ENCODE results near the gene CTCFL.

The CTCFL gene

GRCh38 chr20:57559658-57560553 is 35.0 kb upstream of the CTCFL start:
- no peak for DNase-seq

- DNase-seq, result no peak
These were observed 34.3 kb upstream of the CTCFL start for GRCh38 chr20:57559289-57559634.

GRCh38 chr20:57558614-57559288 is 33.8 kb upstream of the CTCFL start:
- DNase-seq, result no peak

- no peak for DNase-seq
These were observed 33.1 kb upstream of the CTCFL start for GRCh38 chr20:57557926-57558613.

- no peak for DNase-seq
These were observed 32.0 kb upstream of the CTCFL start for GRCh38 chr20:57556980-57557274.

- no peak for DNase-seq
These were observed 30.7 kb upstream of the CTCFL start for GRCh38 chr20:57555457-57556184.

GRCh38 chr20:57553376-57554018 is 28.6 kb upstream of the CTCFL start:
- DNase-seq, result no peak

- DNase-seq, result no peak
These were observed 27.5 kb upstream of the CTCFL start for GRCh38 chr20:57552471-57552870.

GRCh38 chr20:57548177-57549058 is 23.5 kb upstream of the CTCFL start:
- no peak for DNase-seq

GRCh38 chr20:57546956-57547649 is 22.2 kb upstream of the CTCFL start:
- DNase-seq, result no peak

GRCh38 chr20:57545927-57546662 is 21.2 kb upstream of the CTCFL start:
- DNase-seq, result no peak

GRCh38 chr20:57544838-57545564 is 20.1 kb upstream of the CTCFL start:
- no peak for DNase-seq

- DNase-seq, result no peak
These were observed 18.8 kb upstream of the CTCFL start for GRCh38 chr20:57543754-57544153.

GRCh38 chr20:57540890-57541580 is 16.1 kb upstream of the CTCFL start:
- DNase-seq, result no peak

GRCh38 chr20:57539889-57540288 is 14.9 kb upstream of the CTCFL start:
- no peak for DNase-seq

GRCh38 chr20:57537822-57538221 is 12.9 kb upstream of the CTCFL start:
- DNase-seq, result no peak

- no peak for DNase-seq
These were observed 12.1 kb upstream of the CTCFL start for GRCh38 chr20:57536771-57537724.

Data from NCI-H1048 (cell line).